Adrenal gland (tissue), 12 donors: Measurements from ENCODE around the gene SLC7A14. TPM values are rescaled to one million over a fixed set of nuclear protein-coding genes. Genes with fewer than 3 reads are reported as not detected.

Experiments used
- DNase-seq, 7 donors: peaks; one replicate each; pipeline ENCODE4 v3.0.0-alpha.2; 2019 to 2020
- H3K27ac ChIP-seq, 5 donors: fragments of 200-600 bp; sonication (generic) in 4 of 5; 1 replicate in 3 of 5; 2 replicates in 2 of 5; pipeline versions ENCODE4 v1.5.1 to v1.8.0; 2016 to 2020; ENCODE audit warnings: mild to moderate bottlenecking in 1 of 5
- H3K27me3 ChIP-seq: fragments of 200-600 bp; 2 replicates; pipeline ENCODE4 v1.8.0; 2021
- H3K36me3 ChIP-seq, 2 donors: fragments of 200-600 bp; replicated peaks in 1 of 2; 1 replicate in 1 of 2; 2 replicates in 1 of 2; pipeline versions ENCODE4 v1.5.1 to v1.8.0; 2018 to 2022
- H3K4me1 ChIP-seq, 2 donors: fragments of 200-600 bp; replicated peaks in 1 of 2; 1 replicate in 1 of 2; 2 replicates in 1 of 2; pipeline versions ENCODE4 v1.5.1 to v1.8.0; 2018 to 2021
- H3K4me3 ChIP-seq, 4 donors: fragments of 200-600 bp; sonication (generic) in 3 of 4; one replicate each; pipeline ENCODE4 v1.5.1; 2016 to 2018
- H3K9me3 ChIP-seq, 3 donors: fragments of 200-600 bp; sonication (generic) in 1 of 3; replicated peaks in 1 of 3; 1 replicate in 2 of 3; 2 replicates in 1 of 3; pipeline versions ENCODE4 v1.5.1 to v1.8.0; 2016 to 2021
- POLR2A ChIP-seq, 2 donors: fragments of 450-650 bp; IDR thresholded peaks; one replicate each; pipeline ENCODE4 v1.6.1; 2017; ENCODE audit warnings: antibody characterized with exemption in 2 of 2, mild to moderate bottlenecking in 2 of 2, moderate library complexity in 1 of 2
- WGBS, 4 donors: extraction: QIAGEN DNeasy Blood & Tissue Kit in 2 of 4; methylation state at CpG; one replicate each; pipeline versions ENCODE4 v1.1.5 to v1.1.7; 2013 to 2017; 5-methylcytosine and 5-hydroxymethylcytosine counted together
- intact Hi-C, 2 donors: fragments of 100-400 bp; cut with DNase I; formaldehyde crosslinking; loops; one replicate each; pipeline versions ENCODE4 v1.14.1 to v1.15.0; 2022 to 2023
- polyA plus RNA-seq, 3 donors: library from polyadenylated mRNA; stranded (reverse); fragments of 200-250 nt in 2 of 3; fragments of 350-450 nt in 1 of 3; fragmentation: Illumina TruSeq in 1 of 3; extraction: RNeasy Lipid Tissue Mini Kit (QIAGEN cat#74804) in 1 of 3; gene quantifications; one replicate each; pipeline ENCODE4 v1.2.3, GENCODE V29; 2013 to 2014
- total RNA-seq, 9 donors: library from RNA; depleted of rRNA in 4 of 9; stranded (reverse); fragments of >200 nt in 4 of 9; fragments of 120-200 nt in 1 of 9; fragmentation: NEBNext Ultra II Directional in 1 of 9; extraction: Animal tissue kit (Norgen Biotek cat#: 25700) in 1 of 9; gene quantifications; one replicate each; pipeline versions ENCODE4 v1.1.0 to v1.2.4, GENCODE V29; 2013 to 2023
- TF ChIP-seq, protein P1 (sequence below), 6 experiments: fragments of 450-650 bp in 4 of 6; fragments of 200-600 bp in 2 of 6; sonication (generic) in 1 of 6; IDR thresholded peaks; 1 replicate in 5 of 6; 2 replicates in 1 of 6; pipeline versions ENCODE4 v1.5.1 to v1.8.0; 2016 to 2021; ENCODE audit warnings: antibody characterized with exemption in 6 of 6, mild to moderate bottlenecking in 2 of 6, moderate library complexity in 1 of 6
- donor health status: healthy with polysubstance abuse.
- donor health status: Bipolar disorder and iron deficiency.
- donor health status: DM: yes; HTN: yes; CAD: no.
- donor health status: DM: no; HTN: no; CAD: no.
- donor health status: DM: no; HTN: no; CAD: no.
- donor health status: DM: yes; HTN: yes; CAD: no.

SLC7A14 gene
- total and polyA plus RNA-seq, 12 donors: 0.03 to 3.8 (median 0.48) TPM; not detected in 1

DNA sequence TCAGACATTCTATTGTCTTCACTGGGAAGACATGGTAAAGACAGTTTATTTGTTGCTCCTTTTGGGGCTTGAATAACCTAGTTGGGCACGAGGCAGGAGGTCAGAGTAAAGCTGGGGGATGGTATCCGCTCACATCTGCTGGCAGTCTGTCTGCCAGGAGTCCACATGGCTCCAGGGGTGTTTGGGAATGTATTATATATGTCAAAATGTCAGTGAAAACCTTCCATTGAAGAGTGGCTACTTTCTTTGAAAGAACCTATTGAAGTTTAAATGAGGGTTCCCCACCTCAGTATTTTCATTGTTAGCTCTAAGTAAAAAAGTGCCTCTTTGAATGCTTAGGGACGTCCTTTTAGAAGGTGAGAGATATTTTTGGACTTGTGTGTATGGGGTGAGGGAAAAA, 98.8 kb downstream of the SLC7A14 start:
- WGBS, 4 donors: 67 to 81% (median 69%) methylated on average over 3 of the region's 3 CpGs
- Histone ChIP-seq H3K4me1 (no peaks in the 10 kb centered on the region), H3K9me3 (no peaks in the 10 kb centered on the region), H3K27me3 (no peaks in the 10 kb centered on the region), H3K4me3 (no peak overlapping the region), H3K27ac (no peak overlapping the region), H3K36me3 (no peaks in the 10 kb centered on the region)
- no peak for TF ChIP-seq POLR2A (IDR thresholded peaks at IDR 0.05)
- TF ChIP-seq, protein P1, sequence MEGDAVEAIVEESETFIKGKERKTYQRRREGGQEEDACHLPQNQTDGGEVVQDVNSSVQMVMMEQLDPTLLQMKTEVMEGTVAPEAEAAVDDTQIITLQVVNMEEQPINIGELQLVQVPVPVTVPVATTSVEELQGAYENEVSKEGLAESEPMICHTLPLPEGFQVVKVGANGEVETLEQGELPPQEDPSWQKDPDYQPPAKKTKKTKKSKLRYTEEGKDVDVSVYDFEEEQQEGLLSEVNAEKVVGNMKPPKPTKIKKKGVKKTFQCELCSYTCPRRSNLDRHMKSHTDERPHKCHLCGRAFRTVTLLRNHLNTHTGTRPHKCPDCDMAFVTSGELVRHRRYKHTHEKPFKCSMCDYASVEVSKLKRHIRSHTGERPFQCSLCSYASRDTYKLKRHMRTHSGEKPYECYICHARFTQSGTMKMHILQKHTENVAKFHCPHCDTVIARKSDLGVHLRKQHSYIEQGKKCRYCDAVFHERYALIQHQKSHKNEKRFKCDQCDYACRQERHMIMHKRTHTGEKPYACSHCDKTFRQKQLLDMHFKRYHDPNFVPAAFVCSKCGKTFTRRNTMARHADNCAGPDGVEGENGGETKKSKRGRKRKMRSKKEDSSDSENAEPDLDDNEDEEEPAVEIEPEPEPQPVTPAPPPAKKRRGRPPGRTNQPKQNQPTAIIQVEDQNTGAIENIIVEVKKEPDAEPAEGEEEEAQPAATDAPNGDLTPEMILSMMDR (IDR thresholded peaks at IDR 0.05): no peak
- intact Hi-C loops: no loop called here
- DNase-seq: no peak

DNA sequence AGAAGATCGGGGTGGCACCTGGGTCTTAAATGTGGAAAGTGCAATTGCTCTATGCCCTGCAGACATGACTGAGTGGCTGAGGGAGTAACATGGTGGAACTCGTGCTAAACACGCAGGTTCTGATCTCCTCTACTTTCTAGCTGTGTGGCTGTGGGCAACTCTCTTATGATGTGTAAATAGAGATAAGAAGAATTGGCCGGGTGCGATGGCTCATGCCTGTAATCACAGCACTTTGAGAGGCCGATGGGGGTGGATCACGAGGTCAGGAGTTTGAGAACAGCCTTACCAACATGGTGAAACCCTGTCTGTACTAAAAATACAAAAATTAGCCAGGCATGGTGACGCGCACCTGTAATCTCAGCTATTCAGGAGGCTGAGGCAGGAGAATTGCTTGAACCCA, 99.5 kb downstream of the SLC7A14 start:
- WGBS, 4 donors: 85 to 91% (median 90%) methylated on average over 9 of the region's 9 CpGs
- Histone ChIP-seq H3K27ac (no peak overlapping the region), H3K4me1 (no peaks in the 10 kb centered on the region), H3K27me3 (no peaks in the 10 kb centered on the region), H3K4me3 (no peak overlapping the region), H3K9me3 (no peaks in the 10 kb centered on the region), H3K36me3 (no peaks in the 10 kb centered on the region)
- no peak for DNase-seq
- TF ChIP-seq POLR2A (IDR thresholded peaks at IDR 0.05): no peak
- intact Hi-C loops: no loop called here

DNA sequence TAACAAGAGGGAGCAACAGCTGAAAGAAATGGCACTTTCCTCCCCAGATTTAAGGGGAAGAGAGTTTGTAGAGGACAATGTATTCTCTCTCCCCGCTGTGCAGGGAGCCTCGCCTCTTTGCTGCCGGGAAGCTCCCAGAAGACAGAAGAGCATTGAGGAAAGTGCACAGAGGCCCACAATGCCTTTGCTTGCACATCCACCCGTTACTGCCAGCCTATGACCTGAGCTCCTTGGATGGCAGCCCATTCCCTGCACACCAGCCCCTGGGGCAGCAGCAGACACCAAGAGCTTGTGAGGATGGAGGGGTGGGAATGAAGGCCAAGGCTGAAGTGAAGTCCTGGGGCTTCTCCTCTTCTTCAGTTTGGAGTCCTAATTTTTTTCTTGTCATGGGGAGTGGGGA, 100.2 kb downstream of the SLC7A14 start:
- no peaks in the 10 kb centered on the region for H3K27me3 ChIP-seq
- H3K4me1 ChIP-seq: no peaks in the 10 kb centered on the region
- no peak for TF ChIP-seq POLR2A (IDR thresholded peaks at IDR 0.05)
- TF ChIP-seq, protein P1 (IDR thresholded peaks at IDR 0.05): no peak
- intact Hi-C loops: no loop called here
- H3K36me3 ChIP-seq: no peaks in the 10 kb centered on the region
- no peak for DNase-seq
- no peak overlapping the region for H3K4me3 ChIP-seq
- H3K9me3 ChIP-seq: no peaks in the 10 kb centered on the region
- no peak overlapping the region for H3K27ac ChIP-seq
- WGBS, 4 donors: 85 to 94% (median 91%) methylated on average over 4 of the region's 4 CpGs

DNA sequence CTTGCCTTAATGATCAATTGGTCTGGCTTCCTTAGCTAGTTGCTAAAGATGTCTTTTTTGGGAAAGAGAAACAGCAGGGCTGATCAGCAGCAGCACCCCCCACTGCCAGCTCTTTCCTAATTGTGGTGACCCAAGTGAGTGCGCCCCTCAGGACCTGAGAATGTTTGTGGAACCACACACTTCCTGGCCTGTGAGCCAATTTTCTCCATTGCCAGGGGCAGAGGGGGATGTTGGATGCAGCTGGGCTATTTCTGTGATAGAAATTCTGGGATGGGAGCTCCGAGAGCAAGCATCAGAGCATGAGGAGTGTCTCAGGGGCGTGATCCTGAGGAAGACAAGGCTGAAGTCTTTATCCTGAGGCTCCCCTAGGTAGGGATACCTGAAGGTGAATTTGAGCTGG, 100.6 kb downstream of the SLC7A14 start:
- DNase-seq: no peak
- intact Hi-C loops: no loop called here
- Histone ChIP-seq H3K27ac (no peak overlapping the region), H3K9me3 (no peaks in the 10 kb centered on the region), H3K4me1 (no peaks in the 10 kb centered on the region), H3K27me3 (no peaks in the 10 kb centered on the region), H3K4me3 (no peak overlapping the region), H3K36me3 (no peaks in the 10 kb centered on the region)
- WGBS, 4 donors: 17 to 78% (median 77%) methylated on average over 2 to 3 of the region's 3 CpGs
- TF ChIP-seq POLR2A (IDR thresholded peaks at IDR 0.05): no peak
- TF ChIP-seq, protein P1 (IDR thresholded peaks at IDR 0.05): no peak

DNA sequence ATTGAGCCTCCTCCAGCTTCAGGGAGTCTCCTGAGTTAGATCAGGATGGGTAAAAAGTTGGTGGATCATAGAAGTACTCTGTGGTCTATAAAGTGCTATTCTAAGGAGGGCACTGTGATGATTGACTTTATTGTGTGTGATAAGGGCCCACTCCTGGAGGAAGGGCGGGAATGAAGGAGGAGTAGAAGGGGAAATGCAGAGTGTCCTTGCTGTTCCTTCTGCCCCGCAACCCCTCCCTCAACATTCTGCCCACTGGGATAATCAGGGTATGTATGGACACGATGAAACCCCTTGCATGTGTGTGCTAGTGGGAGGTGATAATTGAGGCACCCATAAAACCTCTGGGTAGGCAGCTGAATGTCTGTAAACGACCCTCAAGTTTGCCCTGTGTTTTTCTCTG, 101.0 kb downstream of the SLC7A14 start:
- H3K4me1 ChIP-seq: no peaks in the 10 kb centered on the region
- H3K27me3 ChIP-seq: no peaks in the 10 kb centered on the region
- H3K27ac ChIP-seq: no peak overlapping the region
- 60 to 69% (median 64%) methylated on average over 4 of the region's 4 CpGs for WGBS, 4 donors
- H3K4me3 ChIP-seq: no peak overlapping the region
- intact Hi-C loops: no loop called here
- no peak for TF ChIP-seq POLR2A (IDR thresholded peaks at IDR 0.05)
- TF ChIP-seq, protein P1 (IDR thresholded peaks at IDR 0.05): no peak
- no peaks in the 10 kb centered on the region for H3K36me3 ChIP-seq
- no peak for DNase-seq
- no peaks in the 10 kb centered on the region for H3K9me3 ChIP-seq
